Glutamatergic neuron (in vitro differentiated cells): ENCODE data around the gene CDC5L. TPM values are rescaled to one million over a fixed set of nuclear protein-coding genes. Genes with fewer than 3 reads are reported as not detected.

Experiments used
- DNase-seq: peaks from one replicate; pipeline ENCODE4 v3.0.0; 2022
- H3K27ac Mint-ChIP-seq: one replicate; pipeline ENCODE4 v1.8.0; 2020; ENCODE audit warnings: mild to moderate bottlenecking, mixed read lengths, inconsistent platforms; ENCODE audit not compliant: unreplicated experiment
- H3K27me3 Mint-ChIP-seq: one replicate; pipeline ENCODE4 v1.8.0; 2020; ENCODE audit warnings: mild to moderate bottlenecking, moderate library complexity, mixed read lengths, inconsistent platforms; ENCODE audit not compliant: unreplicated experiment
- H3K36me3 Mint-ChIP-seq: one replicate; pipeline ENCODE4 v1.8.0; 2020; ENCODE audit warnings: mild to moderate bottlenecking, mixed read lengths, inconsistent platforms; ENCODE audit not compliant: unreplicated experiment
- H3K4me1 Mint-ChIP-seq: one replicate; pipeline ENCODE4 v1.8.0; 2020; ENCODE audit warnings: mild to moderate bottlenecking, low read depth, mixed read lengths, inconsistent platforms; ENCODE audit not compliant: unreplicated experiment
- H3K4me3 Mint-ChIP-seq: one replicate; pipeline ENCODE4 v1.8.0; 2020; ENCODE audit warnings: mild to moderate bottlenecking, mixed read lengths, inconsistent platforms; ENCODE audit not compliant: unreplicated experiment
- H3K9me3 Mint-ChIP-seq: one replicate; pipeline ENCODE4 v1.8.0; 2020; ENCODE audit warnings: mild to moderate bottlenecking, moderate library complexity, mixed read lengths, inconsistent platforms; ENCODE audit not compliant: unreplicated experiment
- total RNA-seq: library from RNA; stranded (reverse); fragmentation: NEBNext Ultra II Directional; extraction: Animal tissue kit (Norgen Biotek cat#: 25700); gene quantifications from one replicate; pipeline ENCODE4 v1.2.1, GENCODE V29; 2021; ENCODE audit not compliant: unreplicated experiment
- TF ChIP-seq, protein P1 (sequence below): fragments of 200-600 bp; sonication (generic); IDR thresholded peaks from one replicate; pipeline ENCODE4 v1.5.0; 2021; ENCODE audit not compliant: partially characterized antibody, unreplicated experiment

Gene CDC5L
- total RNA-seq, 1 donor from 2014 or later, result 19.6 TPM

DNA sequence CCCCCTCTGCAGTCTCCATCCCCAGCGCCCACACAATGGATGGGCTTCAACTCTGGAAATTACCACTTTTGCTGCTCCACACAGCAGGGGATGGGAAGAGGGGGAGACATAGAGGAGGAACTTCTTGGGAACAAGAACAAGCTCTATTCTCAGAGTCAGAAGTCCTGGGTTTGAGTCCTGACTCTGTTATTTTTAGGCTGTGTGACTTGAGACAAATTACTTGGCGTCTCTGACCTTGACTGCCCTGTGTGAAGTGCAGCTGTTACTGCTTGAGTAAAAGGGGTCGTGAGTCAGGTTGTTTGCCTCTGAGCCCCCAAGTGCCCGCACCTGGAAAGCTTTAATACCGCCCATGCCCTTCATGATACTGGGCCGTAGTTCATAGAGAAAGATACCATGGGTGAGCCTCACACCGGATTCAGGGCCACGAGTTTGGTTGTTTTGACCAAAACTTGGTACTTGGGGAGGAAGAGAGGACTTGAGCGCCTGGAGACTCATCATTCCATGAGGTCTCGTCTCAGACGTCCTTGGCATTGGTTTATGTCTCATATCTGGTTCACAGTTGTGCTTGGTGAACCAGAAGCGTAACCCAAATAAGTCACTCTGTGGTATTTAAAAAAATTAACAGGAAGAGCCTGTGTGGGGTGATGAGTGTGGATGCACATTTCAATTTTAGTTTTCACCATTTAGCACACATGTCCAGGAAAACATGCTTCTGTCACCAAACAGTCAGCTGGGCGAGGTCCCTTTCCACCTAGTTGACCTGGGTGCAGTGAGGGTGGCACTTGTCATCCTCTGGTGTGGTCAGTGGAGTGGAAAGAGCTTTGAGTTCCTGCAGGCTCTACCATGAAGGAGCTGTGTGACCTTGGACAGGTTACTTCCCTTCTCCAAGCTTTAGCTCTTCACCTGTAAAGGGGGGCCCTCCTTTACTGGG lies 75.6 kb downstream of the CDC5L start:
- H3K4me3 Mint-ChIP-seq, result no peak overlapping the region
- TF ChIP-seq, protein P1, sequence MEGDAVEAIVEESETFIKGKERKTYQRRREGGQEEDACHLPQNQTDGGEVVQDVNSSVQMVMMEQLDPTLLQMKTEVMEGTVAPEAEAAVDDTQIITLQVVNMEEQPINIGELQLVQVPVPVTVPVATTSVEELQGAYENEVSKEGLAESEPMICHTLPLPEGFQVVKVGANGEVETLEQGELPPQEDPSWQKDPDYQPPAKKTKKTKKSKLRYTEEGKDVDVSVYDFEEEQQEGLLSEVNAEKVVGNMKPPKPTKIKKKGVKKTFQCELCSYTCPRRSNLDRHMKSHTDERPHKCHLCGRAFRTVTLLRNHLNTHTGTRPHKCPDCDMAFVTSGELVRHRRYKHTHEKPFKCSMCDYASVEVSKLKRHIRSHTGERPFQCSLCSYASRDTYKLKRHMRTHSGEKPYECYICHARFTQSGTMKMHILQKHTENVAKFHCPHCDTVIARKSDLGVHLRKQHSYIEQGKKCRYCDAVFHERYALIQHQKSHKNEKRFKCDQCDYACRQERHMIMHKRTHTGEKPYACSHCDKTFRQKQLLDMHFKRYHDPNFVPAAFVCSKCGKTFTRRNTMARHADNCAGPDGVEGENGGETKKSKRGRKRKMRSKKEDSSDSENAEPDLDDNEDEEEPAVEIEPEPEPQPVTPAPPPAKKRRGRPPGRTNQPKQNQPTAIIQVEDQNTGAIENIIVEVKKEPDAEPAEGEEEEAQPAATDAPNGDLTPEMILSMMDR, result no peak
- no peaks in the 10 kb centered on the region for H3K36me3 Mint-ChIP-seq
- H3K27ac Mint-ChIP-seq, result no peak overlapping the region
- no peaks in the 10 kb centered on the region for H3K4me1 Mint-ChIP-seq
- DNase-seq, result no peak
- H3K9me3 Mint-ChIP-seq, result no peaks in the 10 kb centered on the region
- peaks cover 1% of the 10 kb centered on the region for H3K27me3 Mint-ChIP-seq

DNA sequence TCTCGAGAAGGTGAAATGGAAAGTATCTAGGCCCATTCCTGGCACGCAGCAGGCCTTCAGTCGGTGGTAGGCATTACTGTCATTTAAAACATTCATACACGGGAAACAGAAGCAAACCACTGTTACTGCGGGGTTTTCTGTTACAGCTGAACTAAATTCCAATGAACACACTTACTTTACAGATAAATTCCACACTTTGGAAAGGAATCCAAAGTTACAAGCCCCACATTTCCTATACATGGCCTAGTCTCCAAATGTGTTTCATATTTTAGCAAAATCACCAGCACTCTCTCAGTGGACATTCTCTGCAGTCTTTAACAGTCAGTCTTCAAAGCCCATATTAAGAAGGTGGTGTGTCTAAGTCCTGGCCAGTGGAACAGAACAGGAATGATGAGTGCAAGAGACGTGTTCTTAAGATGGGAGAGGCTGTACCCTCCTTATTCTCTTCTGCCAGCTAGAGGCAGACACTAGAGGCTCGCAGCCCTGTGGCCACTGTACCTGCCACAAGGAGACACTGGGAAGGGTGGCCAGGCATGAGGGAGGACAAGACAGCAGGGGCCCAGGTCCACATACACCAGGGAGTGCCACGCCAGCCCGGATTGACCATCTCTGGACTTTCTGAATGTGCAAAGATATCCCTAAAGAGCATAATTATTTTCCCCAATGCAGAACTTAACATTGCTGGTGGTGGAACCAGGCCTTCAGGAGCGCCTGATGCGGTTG lies 76.4 kb downstream of the CDC5L start:
- DNase-seq, result no peak
- H3K27ac Mint-ChIP-seq, result no peak overlapping the region
- H3K9me3 Mint-ChIP-seq, result no peaks in the 10 kb centered on the region
- no peaks in the 10 kb centered on the region for H3K36me3 Mint-ChIP-seq
- no peaks in the 10 kb centered on the region for H3K4me1 Mint-ChIP-seq
- peaks cover 1% of the 10 kb centered on the region for H3K27me3 Mint-ChIP-seq
- TF ChIP-seq, protein P1, result no peak
- H3K4me3 Mint-ChIP-seq, result no peak overlapping the region

DNA sequence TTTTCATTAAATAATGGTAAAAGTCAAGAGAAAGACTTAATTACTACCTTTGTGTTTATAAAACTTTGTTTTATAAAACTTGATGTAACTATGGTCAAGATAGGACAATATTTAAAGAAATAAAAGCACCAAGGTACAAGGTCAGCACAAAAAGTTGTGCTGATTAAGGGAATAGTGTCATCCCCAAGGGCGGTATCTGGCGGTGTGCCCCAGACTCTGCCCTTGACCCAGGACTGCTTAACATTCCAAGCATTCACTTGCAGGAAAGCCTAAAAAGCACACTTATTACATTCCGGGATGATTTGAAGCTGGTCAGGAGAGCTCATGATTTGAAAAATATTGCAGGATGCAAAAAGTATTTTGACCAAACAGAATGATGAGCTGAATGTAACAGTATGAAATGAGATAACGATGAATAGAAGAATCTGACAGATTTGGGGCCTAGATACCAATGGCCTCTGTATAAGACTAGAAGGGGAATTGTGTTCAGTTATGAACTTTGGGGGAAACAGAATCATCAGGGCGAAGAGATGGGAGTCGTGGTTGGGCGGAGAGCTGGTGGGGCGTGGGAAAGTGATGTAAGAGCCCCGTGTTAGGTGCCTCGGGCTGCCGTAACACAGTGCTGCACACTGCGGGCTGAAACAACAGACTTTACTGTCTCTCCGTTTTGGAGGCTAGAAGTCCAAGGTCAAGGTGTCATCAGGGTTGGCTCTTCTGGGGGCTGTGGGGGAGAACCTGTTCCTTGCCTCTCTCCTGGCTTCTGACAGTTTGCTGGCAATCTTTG lies 77.2 kb downstream of the CDC5L start:
- Mint-ChIP-seq H3K4me3 (no peak overlapping the region), H3K9me3 (no peaks in the 10 kb centered on the region), H3K36me3 (no peaks in the 10 kb centered on the region), H3K27me3 (peaks cover 1% of the 10 kb centered on the region), H3K27ac (no peak overlapping the region), H3K4me1 (no peaks in the 10 kb centered on the region)
- TF ChIP-seq, protein P1, result no peak
- DNase-seq, result no peak

DNA sequence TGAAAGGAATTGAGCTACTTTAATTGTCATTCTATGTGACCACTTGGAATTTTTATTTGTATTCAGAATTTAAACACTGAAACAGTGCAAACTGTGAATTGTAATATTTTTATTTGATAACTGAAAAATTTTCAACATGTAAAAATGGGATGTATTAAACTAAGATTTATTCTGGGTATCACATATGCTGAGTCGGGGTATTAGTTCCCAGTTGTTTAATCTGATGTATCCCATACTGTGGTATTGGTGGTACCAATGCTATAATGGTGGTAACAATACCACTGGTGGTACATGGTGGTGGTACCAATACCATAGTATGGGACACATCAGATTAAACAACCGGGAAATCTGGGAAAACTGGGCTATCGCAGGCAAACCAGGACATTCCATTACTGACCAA lies 79.4 kb downstream of the CDC5L start:
- no peak for DNase-seq
- H3K36me3 Mint-ChIP-seq, result no peaks in the 10 kb centered on the region
- H3K27me3 Mint-ChIP-seq, result peaks cover 1% of the 10 kb centered on the region
- H3K9me3 Mint-ChIP-seq, result no peaks in the 10 kb centered on the region
- no peak overlapping the region for H3K4me3 Mint-ChIP-seq
- no peak overlapping the region for H3K27ac Mint-ChIP-seq
- H3K4me1 Mint-ChIP-seq, result no peaks in the 10 kb centered on the region
- TF ChIP-seq, protein P1, result no peak
